ENCODE data around the gene KCNJ8.

- no peak for TF ChIP-seq CTCF (IDR thresholded peaks at IDR 0.05)
- TF ChIP-seq POLR2A (IDR thresholded peaks at IDR 0.05) = no peak
Observed at GRCh38 chr12:21813125-21813524, 38.6 kb upstream of the KCNJ8 start.

All from uterus (tissue), 2 donors.